Choroid plexus epithelial cell (primary cell): ENCODE measurements around the gene NGB.
"Not testable (repeated sequence)": the region's sequence is repeated elsewhere in the genome, so short reads cannot be mapped to it uniquely, and the experiment has no call there.

ENCODE experiments used
- DNase-seq: peaks from one replicate; pipeline ENCODE4 v3.0.0-alpha.2; 2010; ENCODE audit warnings: low read depth
- H3K4me3 ChIP-seq: 2 replicates; pipeline ENCODE4 v1.5.1; 2011; ENCODE audit warnings: low read depth, mild to moderate bottlenecking, control low read depth, low read length, moderate library complexity
- CTCF ChIP-seq: conservative IDR thresholded peaks from 2 replicates; pipeline ENCODE4 v1.5.1; 2011; ENCODE audit warnings: low read depth, mild to moderate bottlenecking, control low read depth, inconsistent platforms, low read length, moderate library complexity

NGB gene

GRCh38 chr14:77271113-77271710 lies at the start of gene NGB:
TSS of gene NGB (minus strand) at chr14:77271206. CDS start at chr14:77270937, 269 bp downstream.
- H3K4me3 ChIP-seq, result no peak within 1 kb of the TSS
- TF ChIP-seq CTCF, result no peak
- DNase-seq, result no peak

GRCh38 chr14:77320238-77320935 lies 49.4 kb upstream of the NGB start, which contains the start of gene POMT2:
TSS of gene POMT2 (minus strand) at chr14:77320883. CDS start at chr14:77320681, 202 bp downstream.
- H3K4me3 ChIP-seq, result peak within 1 kb of the TSS; percentile 98
- DNase-seq, result peak; percentile 90
- TF ChIP-seq CTCF, result no peak

- no peak overlapping the region for H3K4me3 ChIP-seq
- no peak for TF ChIP-seq CTCF
- DNase-seq, result no peak
Measured at GRCh38 chr14:77319422-77319821, 48.4 kb upstream of the NGB start.

- not testable (repeated sequence) for DNase-seq, H3K4me3 ChIP-seq
Measured at GRCh38 chr14:77318756-77319155, 47.8 kb upstream of the NGB start.

- DNase-seq, result no peak
- TF ChIP-seq CTCF, result no peak
- no peak overlapping the region for H3K4me3 ChIP-seq
Measured at GRCh38 chr14:77318006-77318553, 47.1 kb upstream of the NGB start.

GRCh38 chr14:77316872-77317301 lies 45.9 kb upstream of the NGB start:
- H3K4me3 ChIP-seq, result no peak overlapping the region
- DNase-seq, result no peak
- TF ChIP-seq CTCF, result no peak

GRCh38 chr14:77316195-77316505 lies 45.1 kb upstream of the NGB start:
- TF ChIP-seq CTCF, result no peak
- H3K4me3 ChIP-seq, result no peak overlapping the region
- no peak for DNase-seq
